Measurements from ENCODE around the gene THSD4.
"Not testable (repeated sequence)": the region's sequence is repeated elsewhere in the genome, so short reads cannot be mapped to it uniquely, and the experiment has no call there.

The THSD4 gene

DNA sequence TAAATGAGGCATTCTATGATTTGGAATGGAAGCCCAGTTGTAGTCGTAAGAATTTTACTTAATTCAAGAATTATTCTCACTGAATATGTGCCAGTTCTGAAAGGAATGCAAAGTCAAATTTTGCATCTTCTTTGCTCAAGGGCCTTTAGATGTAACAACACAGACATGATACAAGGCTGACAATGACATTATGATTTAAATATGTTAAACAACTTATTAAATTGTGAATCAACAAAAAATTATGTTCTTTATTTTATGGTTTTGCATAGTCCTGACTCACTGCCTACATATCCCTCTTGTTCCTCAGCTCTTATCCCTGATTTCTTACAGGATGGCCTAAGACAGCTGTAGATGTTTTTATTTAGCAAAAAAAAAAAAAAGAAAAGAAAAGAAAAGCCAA lies 524.2 kb downstream of the THSD4 start:
- FAIRE-seq: no peak

DNA sequence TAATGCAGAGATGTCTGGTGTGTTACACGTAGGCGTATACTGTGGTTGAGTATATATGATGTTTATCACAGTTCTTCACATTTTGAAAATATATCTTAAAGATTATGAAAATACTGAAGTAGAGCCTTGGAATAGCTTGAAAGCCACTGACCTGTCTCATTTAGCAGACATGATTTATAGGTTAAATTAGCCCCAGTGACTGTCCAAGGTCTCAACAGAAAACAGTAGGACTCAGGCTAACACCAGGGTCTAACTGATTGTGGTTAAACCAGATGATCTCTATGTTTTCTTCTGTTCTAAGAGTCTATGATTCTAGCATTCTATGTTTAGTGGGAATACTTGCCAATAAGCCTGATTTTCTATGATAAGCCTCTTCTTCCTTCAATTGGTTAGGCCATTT lies 528.6 kb downstream of the THSD4 start:
- no peak for FAIRE-seq

- FAIRE-seq: no peak
Measured at GRCh38 chr15:71646767-71647486, 531.7 kb downstream of the THSD4 start.

DNA sequence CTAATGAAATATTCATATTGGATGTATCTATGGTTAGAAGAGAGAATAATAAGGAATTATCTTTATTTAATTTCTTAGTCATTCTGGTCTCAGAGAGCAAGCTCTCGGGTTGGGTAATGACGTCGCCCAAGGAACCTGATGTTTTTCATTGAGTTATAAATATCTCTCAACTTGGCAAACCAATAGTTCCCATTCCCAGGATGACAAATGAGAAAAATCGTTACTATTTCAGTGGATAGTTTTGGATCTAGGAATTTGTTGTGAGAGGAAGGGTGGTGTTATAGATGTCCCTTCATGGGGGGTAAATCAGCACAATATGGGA lies 532.2 kb downstream of the THSD4 start:
- no peak for FAIRE-seq

GRCh38 chr15:71648095-71648494 lies 532.8 kb downstream of the THSD4 start:
- FAIRE-seq: no peak

DNA sequence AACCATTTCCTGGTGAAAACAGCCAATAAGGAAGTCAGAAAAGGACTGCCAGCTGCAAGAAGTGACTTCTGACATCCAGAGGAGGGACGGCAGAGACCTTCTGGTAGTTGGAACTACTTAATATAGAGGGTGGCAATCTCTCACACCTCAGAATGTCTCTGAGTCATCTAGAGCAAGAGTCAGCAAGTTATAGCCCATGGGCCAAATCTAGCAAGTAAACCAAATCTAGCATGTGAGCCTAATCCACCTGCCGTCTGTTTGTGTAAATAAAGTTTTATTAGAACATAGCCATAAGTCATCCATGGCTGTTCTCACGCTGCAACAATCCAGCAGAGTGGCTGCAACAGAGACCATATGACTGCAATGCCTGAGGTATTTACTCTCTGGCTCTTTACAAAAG lies 534.6 kb downstream of the THSD4 start:
- FAIRE-seq: no peak

DNA sequence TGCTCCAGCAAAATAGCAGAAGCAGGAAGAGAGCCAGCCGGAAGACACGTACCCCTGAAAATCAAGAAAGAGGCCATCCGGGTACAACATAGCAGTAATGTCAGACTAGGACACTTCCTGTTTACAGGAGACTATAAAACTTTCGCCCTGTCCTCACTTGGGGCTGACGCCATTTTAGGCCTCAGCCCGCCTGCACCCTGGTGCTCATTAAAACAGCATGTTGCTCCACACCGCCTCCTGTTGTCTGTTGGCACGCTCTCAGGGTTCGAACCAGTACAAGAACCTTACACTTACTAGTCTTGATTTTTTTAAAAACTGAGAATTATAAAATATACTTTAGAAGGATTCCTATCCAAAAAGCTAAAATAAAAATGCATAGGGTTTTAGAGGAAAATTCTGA lies 535.3 kb downstream of the THSD4 start:
- FAIRE-seq: no peak

DNA sequence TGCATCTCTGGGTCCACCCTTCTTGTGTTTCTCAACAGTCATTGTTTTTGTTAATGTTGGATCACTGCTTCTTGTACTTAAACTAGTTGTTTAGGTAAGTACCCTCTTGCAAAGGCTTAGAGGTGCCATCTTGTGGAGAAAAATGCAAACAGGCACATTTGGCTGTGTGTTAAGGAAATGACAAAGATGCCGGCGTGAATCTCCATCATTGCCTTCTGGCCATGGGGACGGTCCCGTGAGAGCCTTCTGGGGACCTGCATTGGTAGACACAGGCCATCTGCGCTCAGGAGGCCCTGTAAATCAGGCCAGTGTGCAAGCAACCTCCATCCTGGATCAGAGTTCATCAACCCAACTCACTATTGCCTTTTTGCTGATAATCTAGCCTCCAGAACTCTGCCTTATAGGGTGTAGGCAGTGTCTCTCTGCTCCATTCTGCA lies 536.5 kb downstream of the THSD4 start:
- no peak for FAIRE-seq

DNA sequence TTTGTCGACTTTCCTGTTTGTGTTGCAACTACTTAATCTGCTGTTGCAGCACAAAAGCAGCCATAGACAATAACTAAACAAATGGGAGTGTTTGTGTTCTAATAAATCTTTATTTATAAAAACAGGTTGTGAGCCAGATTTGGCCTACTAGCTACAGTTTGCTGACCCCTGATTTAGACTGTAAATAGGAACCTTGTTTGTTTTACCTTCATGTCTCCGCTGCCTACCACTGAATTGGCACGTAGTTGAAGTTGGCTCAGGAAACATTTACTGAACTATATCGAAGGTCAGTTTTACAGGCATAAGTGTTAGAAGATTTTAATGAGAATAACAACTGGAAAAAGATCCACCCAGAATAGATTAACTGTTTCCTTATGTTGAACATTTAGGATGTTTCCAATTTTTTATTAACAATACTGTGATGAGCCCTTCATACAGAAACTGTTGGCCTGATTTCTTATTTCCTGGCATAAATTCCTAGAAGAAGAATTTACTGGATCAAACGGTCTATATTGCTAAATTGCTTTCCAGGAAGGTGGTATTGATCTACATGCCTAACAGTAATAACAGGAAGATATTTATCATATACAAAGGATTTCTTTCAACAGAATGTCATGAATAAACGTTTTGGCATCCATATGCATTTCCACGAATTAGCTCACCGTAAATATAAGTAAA lies 538.9 kb downstream of the THSD4 start:
- no peak for FAIRE-seq

- FAIRE-seq: no peak
Measured at GRCh38 chr15:71654720-71655174, 539.5 kb downstream of the THSD4 start.

GRCh38 chr15:71656425-71656824 lies 541.2 kb downstream of the THSD4 start:
- no peak for FAIRE-seq

DNA sequence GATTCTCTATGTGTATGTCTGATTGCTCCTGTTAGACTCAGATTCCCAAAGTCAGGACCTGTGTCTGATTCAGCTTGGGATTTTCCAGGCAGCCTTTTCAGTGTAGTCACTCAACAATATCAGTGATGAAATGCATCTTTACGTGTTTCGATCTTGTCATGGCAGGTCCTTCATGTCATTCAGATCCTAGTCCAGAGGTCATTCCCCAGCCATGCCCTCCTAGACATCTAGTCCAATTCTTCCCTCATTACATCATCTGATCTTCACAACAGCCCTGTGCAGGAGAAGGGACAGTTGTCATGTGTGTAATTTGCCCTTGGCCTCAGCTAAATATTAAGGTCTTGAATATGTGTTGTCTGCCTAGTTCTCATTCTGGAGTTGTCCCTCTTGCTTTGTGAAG lies 541.9 kb downstream of the THSD4 start:
- FAIRE-seq: no peak

- no peak for FAIRE-seq
Measured at GRCh38 chr15:71658036-71658435, 542.8 kb downstream of the THSD4 start.

DNA sequence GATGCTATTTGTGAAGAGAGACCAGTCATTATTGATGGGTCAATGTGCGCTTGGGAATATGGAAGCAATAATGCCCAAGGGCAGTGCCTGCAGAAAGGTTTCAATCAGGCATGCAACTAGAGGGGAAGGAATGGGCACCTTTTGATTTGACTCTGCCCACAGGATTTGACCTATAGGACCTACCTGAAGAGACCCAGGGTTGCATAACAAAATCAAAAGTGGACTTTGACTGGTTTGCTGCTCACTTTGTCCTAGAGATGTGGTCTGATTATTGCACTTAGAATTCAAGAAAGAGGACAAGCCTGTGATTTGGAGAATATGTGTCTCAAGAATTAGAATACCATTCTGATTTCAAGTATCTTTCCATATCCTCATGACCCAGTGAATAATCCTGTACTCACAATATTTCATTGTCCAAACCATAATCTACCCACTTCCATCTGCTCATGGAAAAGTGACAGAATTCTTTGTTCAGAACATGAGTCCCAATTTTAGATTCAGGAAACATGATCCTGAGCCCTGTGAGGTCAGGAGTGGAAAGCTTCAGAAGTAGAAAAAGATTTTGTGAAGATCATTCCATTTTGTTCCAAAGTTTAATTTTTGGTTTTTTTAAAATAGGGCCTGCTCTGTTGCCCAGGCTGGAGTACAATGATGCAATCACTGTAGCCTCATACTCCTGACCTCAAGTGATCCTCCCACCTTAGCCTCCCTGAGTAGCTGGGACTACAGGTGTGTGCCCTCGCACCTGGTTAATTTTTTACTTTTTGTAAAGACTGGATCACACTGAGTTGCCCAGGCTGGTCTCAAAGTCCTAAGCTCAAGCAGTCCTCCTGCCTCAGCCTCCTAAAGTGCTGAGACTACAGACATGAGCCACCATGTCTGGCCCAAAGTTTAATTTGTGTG lies 543.8 kb downstream of the THSD4 start:
- no peak for FAIRE-seq

GRCh38 chr15:71659730-71660067 lies 544.4 kb downstream of the THSD4 start:
- FAIRE-seq: no peak

GRCh38 chr15:71660501-71660900 lies 545.2 kb downstream of the THSD4 start:
- FAIRE-seq: no peak

DNA sequence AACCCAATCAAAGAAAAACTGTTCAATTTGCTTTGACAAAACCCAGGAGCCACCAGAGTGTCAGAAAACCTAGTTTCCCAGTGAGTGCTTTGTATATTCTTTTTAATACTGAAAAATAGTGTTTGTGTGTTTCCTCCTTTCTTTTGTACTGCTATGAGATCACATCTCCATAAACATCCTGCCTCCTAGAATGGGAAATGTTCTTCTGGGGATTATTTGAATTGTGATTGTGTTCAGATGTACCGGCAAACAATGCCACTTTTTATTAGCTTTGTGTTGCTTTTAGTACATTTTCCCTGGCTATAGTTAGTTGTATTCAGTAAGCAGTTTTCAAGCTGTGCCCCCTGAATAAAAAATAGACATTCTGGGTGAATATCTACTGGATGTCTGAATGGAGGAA lies 547.0 kb downstream of the THSD4 start:
- no peak for FAIRE-seq

- no peak for FAIRE-seq
Measured at GRCh38 chr15:71664622-71665021, 549.4 kb downstream of the THSD4 start.

GRCh38 chr15:71666763-71667620 lies 551.7 kb downstream of the THSD4 start:
- no peak for FAIRE-seq

DNA sequence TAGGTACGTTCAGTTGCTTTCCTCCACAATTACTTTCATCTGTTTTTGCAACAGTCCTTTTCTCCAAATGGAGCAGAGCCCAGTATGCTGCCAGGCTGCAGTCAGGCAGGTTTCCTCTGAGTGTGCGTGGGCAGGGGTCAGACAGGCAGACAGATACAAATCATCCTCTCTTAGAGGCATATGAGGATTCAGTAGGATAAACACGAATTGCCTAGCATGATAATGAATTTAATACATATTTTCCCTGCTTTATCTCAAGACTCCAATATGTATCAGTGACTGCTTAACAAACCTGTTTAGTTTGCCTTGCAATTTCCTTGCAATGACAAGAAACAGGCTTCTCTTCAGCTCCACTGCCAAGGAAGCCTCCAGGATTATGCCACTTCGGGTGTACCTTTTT lies 554.4 kb downstream of the THSD4 start:
- no peak for FAIRE-seq

DNA sequence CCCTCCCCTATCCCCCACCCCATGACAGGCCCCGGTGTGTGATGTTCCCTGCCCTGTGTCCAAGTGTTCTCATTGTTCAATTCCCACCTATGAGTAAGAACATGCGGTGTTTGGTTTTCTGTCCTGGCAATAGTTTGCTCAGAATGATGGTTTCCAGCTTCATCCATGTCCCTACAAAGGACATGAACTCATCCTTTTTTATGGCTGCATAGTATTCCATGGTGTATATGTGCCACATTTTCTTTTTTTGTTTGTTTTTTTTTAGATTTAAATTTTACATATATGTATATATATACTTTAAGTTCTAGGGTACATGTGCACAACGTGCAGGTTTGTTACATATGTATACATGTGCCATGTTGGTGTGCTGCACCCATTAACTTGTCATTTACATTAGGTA lies 555.0 kb downstream of the THSD4 start:
- not testable (repeated sequence) for FAIRE-seq

- FAIRE-seq: no peak
Measured at GRCh38 chr15:71674354-71674753, 559.1 kb downstream of the THSD4 start.

DNA sequence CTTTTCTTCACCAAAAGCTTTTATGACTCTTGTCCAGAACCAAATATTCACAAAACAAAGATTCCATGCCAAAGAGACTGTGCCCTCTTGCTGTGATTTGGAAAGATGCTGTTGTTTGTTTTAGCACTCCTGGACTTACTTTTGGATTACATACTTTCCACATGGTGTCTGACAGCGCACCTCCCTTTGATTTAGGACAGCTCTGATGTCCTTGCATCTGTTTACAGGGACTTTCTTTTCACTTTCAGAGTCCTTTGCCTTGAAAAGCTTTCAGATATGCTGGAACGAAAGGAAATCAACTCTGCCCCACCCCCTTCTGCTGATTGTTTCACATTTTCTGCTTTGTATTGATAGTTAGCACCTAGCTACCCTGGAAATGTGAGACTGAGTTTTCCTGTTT lies 562.1 kb downstream of the THSD4 start:
- no peak for FAIRE-seq
